GM19023 (cell line): ENCODE data around the gene WBP2.

Experiments
- ATAC-seq: cut with Tn5 transposase; IDR thresholded peaks from one replicate; pipeline ENCODE4 v1.9.1; 2021; ENCODE audit warnings: mild to moderate bottlenecking, moderate library complexity; ENCODE audit not compliant: unreplicated experiment

The WBP2 gene

GRCh38 chr17:75855310-75856061, at the start of gene WBP2:
Gene WBP2 (minus strand): TSS chr17:75855335. CDS start chr17:75855297, 38 bp downstream.
- peak; percentile 82 for ATAC-seq

GRCh38 chr17:75902406-75902805, 47.3 kb upstream of the WBP2 start:
- no peak for ATAC-seq

GRCh38 chr17:75901727-75902126, 46.6 kb upstream of the WBP2 start:
- no peak for ATAC-seq

- no peak for ATAC-seq
Observed at GRCh38 chr17:75900691-75901533, 45.8 kb upstream of the WBP2 start.

GRCh38 chr17:75899767-75900468, 44.8 kb upstream of the WBP2 start:
- ATAC-seq, result no peak

- no peak for ATAC-seq
Observed at GRCh38 chr17:75899353-75899752, 44.2 kb upstream of the WBP2 start.

GRCh38 chr17:75898791-75899190, 43.7 kb upstream of the WBP2 start:
- ATAC-seq, result no peak

- no peak for ATAC-seq
Observed at GRCh38 chr17:75898065-75898464, 42.9 kb upstream of the WBP2 start.

- no peak for ATAC-seq
Observed at GRCh38 chr17:75897160-75898019, 42.3 kb upstream of the WBP2 start.

GRCh38 chr17:75896415-75897159, 41.5 kb upstream of the WBP2 start, which contains the start of gene TRIM65:
Gene TRIM65 (minus strand): TSS chr17:75896951. CDS start chr17:75896937, 14 bp downstream.
- ATAC-seq, result peak; percentile 68

- no peak for ATAC-seq
Observed at GRCh38 chr17:75895370-75896155, 40.4 kb upstream of the WBP2 start.

GRCh38 chr17:75894049-75894733, 39.1 kb upstream of the WBP2 start:
- ATAC-seq, result no peak

GRCh38 chr17:75893305-75894048, 38.3 kb upstream of the WBP2 start:
- no peak for ATAC-seq

- no peak for ATAC-seq
Observed at GRCh38 chr17:75892556-75893224, 37.6 kb upstream of the WBP2 start.

- ATAC-seq, result no peak
Observed at GRCh38 chr17:75891605-75892555, 36.7 kb upstream of the WBP2 start.

- ATAC-seq, result no peak
Observed at GRCh38 chr17:75891022-75891604, 36.0 kb upstream of the WBP2 start.
